ENCODE results near the gene GEMIN5. TPM values are rescaled to one million over a fixed set of nuclear protein-coding genes. Genes with fewer than 3 reads are reported as not detected.

GEMIN5 gene
- total RNA-seq, 1 donor from 2014 or later, result 16.3 TPM

DNA sequence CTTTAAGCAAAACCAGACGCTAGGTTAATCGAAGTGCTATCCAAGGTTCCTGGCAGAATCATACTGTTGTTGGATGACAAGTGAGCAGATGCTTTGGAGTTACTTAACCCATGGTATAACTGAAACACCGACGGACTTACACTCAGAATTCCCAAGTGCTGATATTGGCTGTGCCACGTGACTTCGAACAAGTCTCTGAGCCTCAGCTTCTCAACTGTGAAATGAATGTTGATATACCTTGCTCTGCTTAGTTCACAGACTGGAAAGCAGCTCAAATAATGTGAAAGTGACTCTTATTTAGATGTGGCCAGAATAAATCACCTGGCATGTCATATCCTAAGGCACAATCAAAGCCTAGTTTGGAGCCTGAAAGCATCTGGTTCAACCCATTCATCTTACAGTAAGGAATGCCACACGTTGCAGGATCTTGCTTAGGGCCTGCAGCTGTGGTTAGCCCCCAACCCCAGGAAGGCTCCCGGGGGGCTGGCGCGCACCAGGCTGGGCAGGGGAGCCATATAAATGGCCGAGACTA is 759 bp downstream of the GEMIN5 start:
- peaks cover 2% of the 10 kb centered on the region for H3K36me3 ChIP-seq (ENCODE audit: control insufficient read depth, insufficient read depth, low read length)
- H3K27me3 ChIP-seq (ENCODE audit: control insufficient read depth, insufficient read depth, low read length), result no peaks in the 10 kb centered on the region
- TF ChIP-seq, protein P1, sequence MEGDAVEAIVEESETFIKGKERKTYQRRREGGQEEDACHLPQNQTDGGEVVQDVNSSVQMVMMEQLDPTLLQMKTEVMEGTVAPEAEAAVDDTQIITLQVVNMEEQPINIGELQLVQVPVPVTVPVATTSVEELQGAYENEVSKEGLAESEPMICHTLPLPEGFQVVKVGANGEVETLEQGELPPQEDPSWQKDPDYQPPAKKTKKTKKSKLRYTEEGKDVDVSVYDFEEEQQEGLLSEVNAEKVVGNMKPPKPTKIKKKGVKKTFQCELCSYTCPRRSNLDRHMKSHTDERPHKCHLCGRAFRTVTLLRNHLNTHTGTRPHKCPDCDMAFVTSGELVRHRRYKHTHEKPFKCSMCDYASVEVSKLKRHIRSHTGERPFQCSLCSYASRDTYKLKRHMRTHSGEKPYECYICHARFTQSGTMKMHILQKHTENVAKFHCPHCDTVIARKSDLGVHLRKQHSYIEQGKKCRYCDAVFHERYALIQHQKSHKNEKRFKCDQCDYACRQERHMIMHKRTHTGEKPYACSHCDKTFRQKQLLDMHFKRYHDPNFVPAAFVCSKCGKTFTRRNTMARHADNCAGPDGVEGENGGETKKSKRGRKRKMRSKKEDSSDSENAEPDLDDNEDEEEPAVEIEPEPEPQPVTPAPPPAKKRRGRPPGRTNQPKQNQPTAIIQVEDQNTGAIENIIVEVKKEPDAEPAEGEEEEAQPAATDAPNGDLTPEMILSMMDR (IDR thresholded peaks at IDR 0.05; ENCODE audit: insufficient read depth, low read length, poor library complexity, severe bottlenecking), result no peak
- no peak for DNase-seq (ENCODE audit: low read depth)
- H3K4me3 ChIP-seq (ENCODE audit: low read depth, low read length), result peak overlapping the region; percentile 60

GRCh38 chr5:154934881-154935280 is 3.1 kb downstream of the GEMIN5 start:
- no peaks in the 10 kb centered on the region for H3K27me3 ChIP-seq (ENCODE audit: control insufficient read depth, insufficient read depth, low read length)
- no peak overlapping the region for H3K4me3 ChIP-seq (ENCODE audit: low read depth, low read length)
- peaks cover 2% of the 10 kb centered on the region for H3K36me3 ChIP-seq (ENCODE audit: control insufficient read depth, insufficient read depth, low read length)
- no peak for DNase-seq (ENCODE audit: low read depth)
- TF ChIP-seq, protein P1 (IDR thresholded peaks at IDR 0.05; ENCODE audit: insufficient read depth, low read length, poor library complexity, severe bottlenecking), result no peak

DNA sequence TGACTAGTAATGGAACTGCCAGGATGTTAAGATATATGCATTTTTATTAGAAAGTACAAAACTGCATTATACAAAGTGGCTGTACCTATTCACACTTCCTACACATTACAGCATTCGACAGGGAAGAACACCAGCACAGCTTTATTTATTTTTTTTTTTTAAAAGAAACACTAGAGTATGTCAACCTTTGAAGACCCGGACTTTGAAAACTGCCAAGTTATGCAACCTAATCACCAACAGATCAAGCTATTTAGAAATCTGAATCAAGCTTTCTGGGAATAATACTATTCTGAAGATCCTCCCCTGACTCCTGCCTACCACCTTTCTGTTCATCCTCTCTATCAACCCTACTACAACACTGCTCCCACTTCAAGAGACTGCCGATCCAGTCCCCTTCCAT is 4.5 kb downstream of the GEMIN5 start:
- Histone ChIP-seq H3K27me3 (ENCODE audit: control insufficient read depth, insufficient read depth, low read length) (no peaks in the 10 kb centered on the region), H3K4me3 (ENCODE audit: low read depth, low read length) (no peak overlapping the region), H3K36me3 (ENCODE audit: control insufficient read depth, insufficient read depth, low read length) (peaks cover 2% of the 10 kb centered on the region)
- DNase-seq (ENCODE audit: low read depth), result no peak
- TF ChIP-seq, protein P1 (IDR thresholded peaks at IDR 0.05; ENCODE audit: insufficient read depth, low read length, poor library complexity, severe bottlenecking), result no peak

DNA sequence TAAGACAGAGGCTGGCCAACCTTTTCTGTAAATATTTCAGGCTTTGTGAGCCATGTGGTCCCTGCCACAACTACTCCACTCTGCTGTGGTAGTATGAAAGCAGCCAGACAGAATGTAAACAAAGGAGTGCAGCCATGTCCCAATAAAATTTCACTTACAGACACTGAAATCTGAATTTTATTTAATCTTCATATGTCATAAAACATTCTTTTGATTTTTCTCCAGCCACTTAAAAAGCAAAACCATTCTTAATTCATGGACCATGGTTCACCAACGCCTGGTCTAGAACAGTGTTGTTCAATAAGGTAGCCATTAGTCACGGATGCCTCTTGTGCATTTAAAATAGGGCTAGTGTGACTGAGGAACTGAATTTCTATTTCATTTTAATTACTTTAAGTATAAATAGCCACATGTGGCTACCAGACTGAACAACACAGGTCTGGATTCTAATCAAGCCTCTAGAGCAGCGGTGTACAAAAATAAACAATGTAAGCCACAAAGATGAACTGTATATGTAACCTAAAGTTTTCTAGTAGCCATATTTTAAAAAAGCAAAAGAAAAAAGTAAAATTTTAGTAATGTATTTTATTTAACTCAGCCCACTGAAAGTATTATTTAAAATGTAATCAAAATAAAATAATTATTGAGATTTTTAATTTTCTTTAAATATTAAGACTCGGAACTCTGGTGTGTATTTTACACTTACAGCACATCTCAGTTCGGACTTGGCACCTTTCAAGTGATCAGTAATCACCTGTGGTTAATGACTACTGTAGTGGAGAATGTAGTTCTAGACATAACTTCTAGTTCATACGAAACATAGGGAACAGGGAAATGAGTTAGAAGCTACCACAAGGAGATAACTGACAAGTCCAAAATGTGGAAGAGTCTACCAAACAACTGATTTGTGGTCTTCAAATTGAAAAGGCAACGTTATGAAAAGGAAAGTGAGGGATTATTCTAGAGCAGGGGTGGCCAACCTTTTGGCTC is 14.3 kb downstream of the GEMIN5 start:
- Histone ChIP-seq H3K4me3 (ENCODE audit: low read depth, low read length) (no peak overlapping the region), H3K36me3 (ENCODE audit: control insufficient read depth, insufficient read depth, low read length) (no peaks in the 10 kb centered on the region), H3K27me3 (ENCODE audit: control insufficient read depth, insufficient read depth, low read length) (no peaks in the 10 kb centered on the region)
- TF ChIP-seq, protein P1 (IDR thresholded peaks at IDR 0.05; ENCODE audit: insufficient read depth, low read length, poor library complexity, severe bottlenecking), result no peak
- no peak for DNase-seq (ENCODE audit: low read depth)

- no peak overlapping the region for H3K4me3 ChIP-seq (ENCODE audit: low read depth, low read length)
- TF ChIP-seq, protein P1 (IDR thresholded peaks at IDR 0.05; ENCODE audit: insufficient read depth, low read length, poor library complexity, severe bottlenecking), result no peak
- DNase-seq (ENCODE audit: low read depth), result no peak
- H3K36me3 ChIP-seq (ENCODE audit: control insufficient read depth, insufficient read depth, low read length), result no peaks in the 10 kb centered on the region
- H3K27me3 ChIP-seq (ENCODE audit: control insufficient read depth, insufficient read depth, low read length), result no peaks in the 10 kb centered on the region
These were observed 20.3 kb downstream of the GEMIN5 start for GRCh38 chr5:154917757-154918156.

Measured in kidney epithelial cell (primary cell).